GM23338 (cell line): ENCODE measurements around the gene HPS5. TPM values are rescaled to one million over a fixed set of nuclear protein-coding genes. Genes with fewer than 3 reads are reported as not detected.
A peak's percentile ranks its signal among the peaks of the same experiment; 100 is the strongest.

ENCODE experiments used
- ATAC-seq: fragments of 200-7000 bp; cut with Tn5 transposase; 3 replicates; pipeline ENCODE4 v1.9.1; 2020
- DNase-seq: peaks from one replicate; pipeline ENCODE4 v3.0.0-alpha.2; 2015; ENCODE audit warnings: low spot score
- H2AFZ ChIP-seq: fragments of 200-600 bp; sonication (generic); 2 replicates; pipeline ENCODE4 v1.8.0; 2016; ENCODE audit warnings: antibody characterized with exemption, mild to moderate bottlenecking, moderate library complexity
- H3F3A ChIP-seq: fragments of 200-600 bp; sonication (generic); replicated peaks from 2 replicates; pipeline ENCODE4 v1.8.0; 2017; ENCODE audit warnings: antibody characterized with exemption, mixed run types, low read depth
- H3K27ac ChIP-seq: fragments of 200-600 bp; sonication (generic); 2 replicates; pipeline ENCODE4 v1.6.1; 2016; ENCODE audit warnings: low read depth
- H3K27me3 ChIP-seq: fragments of 200-600 bp; sonication (generic); 2 replicates; pipeline ENCODE4 v1.8.0; 2016; ENCODE audit warnings: mild to moderate bottlenecking, mixed run types, moderate library complexity; ENCODE audit not compliant: insufficient read depth
- H3K36me3 ChIP-seq: fragments of 200-600 bp; sonication (generic); 2 replicates; pipeline ENCODE4 v1.8.0; 2016; ENCODE audit warnings: mild to moderate bottlenecking; ENCODE audit not compliant: insufficient read depth
- H3K4me1 ChIP-seq: fragments of 200-600 bp; sonication (generic); 2 replicates; pipeline ENCODE4 v1.8.0; 2016; ENCODE audit warnings: mild to moderate bottlenecking, moderate library complexity; ENCODE audit not compliant: insufficient read depth
- H3K4me2 ChIP-seq: fragments of 200-600 bp; sonication (generic); 2 replicates; pipeline ENCODE4 v1.7.1; 2017; ENCODE audit warnings: mixed run types
- H3K4me3 ChIP-seq: fragments of 200-600 bp; sonication (generic); 2 replicates; pipeline ENCODE4 v1.6.1; 2016; ENCODE audit warnings: mixed run types
- H3K79me2 ChIP-seq: fragments of 200-600 bp; sonication (generic); replicated peaks from 2 replicates; pipeline ENCODE4 v1.8.0; 2017; ENCODE audit warnings: mild to moderate bottlenecking; ENCODE audit not compliant: insufficient read depth
- H3K9me2 ChIP-seq: fragments of 200-600 bp; sonication (generic); 2 replicates; pipeline ENCODE4 v1.8.0; 2017; ENCODE audit not compliant: insufficient read depth
- H4K20me1 ChIP-seq: fragments of 200-600 bp; sonication (generic); replicated peaks from 2 replicates; pipeline ENCODE4 v1.8.0; 2017; ENCODE audit warnings: mild to moderate bottlenecking; ENCODE audit not compliant: insufficient read depth
- H3K27ac Mint-ChIP-seq: 2 replicates; pipeline ENCODE4 v1.8.0; 2020; ENCODE audit warnings: inconsistent platforms, mild to moderate bottlenecking, moderate library complexity, mixed read lengths
- H3K27me3 Mint-ChIP-seq: 3 replicates; pipeline ENCODE4 v1.8.0; 2022; ENCODE audit warnings: low read depth, mild to moderate bottlenecking, moderate library complexity, mixed read lengths, inconsistent platforms; ENCODE audit not compliant: insufficient read depth, poor library complexity
- H3K36me3 Mint-ChIP-seq: 3 replicates; pipeline ENCODE4 v1.8.0; 2021; ENCODE audit warnings: low read depth, mild to moderate bottlenecking, inconsistent platforms, moderate library complexity, mixed read lengths
- H3K4me1 Mint-ChIP-seq: 3 replicates; pipeline ENCODE4 v1.8.0; 2020; ENCODE audit warnings: mild to moderate bottlenecking, inconsistent platforms, mixed read lengths
- H3K4me3 Mint-ChIP-seq: 3 replicates; pipeline ENCODE4 v1.8.0; 2021; ENCODE audit warnings: moderate library complexity, mild to moderate bottlenecking, inconsistent platforms, mixed read lengths
- H3K9me3 Mint-ChIP-seq: 3 replicates; pipeline ENCODE4 v1.8.0; 2020; ENCODE audit warnings: moderate library complexity, mild to moderate bottlenecking, inconsistent platforms, mixed read lengths
- CREB1 ChIP-seq: fragments of 250-450 bp; sonication (Bioruptor Pico); IDR thresholded peaks from 2 replicates; pipeline ENCODE4 v1.5.0; 2020; ENCODE audit warnings: low read depth, mild to moderate bottlenecking, moderate library complexity
- EZH2 ChIP-seq: fragments of 200-600 bp; sonication (generic); IDR thresholded peaks from one replicate; pipeline ENCODE4 v1.8.0; 2017; ENCODE audit warnings: antibody characterized with exemption, mild to moderate bottlenecking, low read depth; ENCODE audit not compliant: unreplicated experiment
- EZH2phosphoT487 ChIP-seq: fragments of 200-600 bp; sonication (generic); IDR thresholded peaks from one replicate; pipeline ENCODE4 v1.8.1; 2018; ENCODE audit warnings: antibody characterized with exemption; ENCODE audit not compliant: unreplicated experiment
- JUNB ChIP-seq: IDR thresholded peaks from one replicate; pipeline ENCODE4 v1.6.1; 2016; ENCODE audit warnings: antibody characterized with exemption; ENCODE audit not compliant: unreplicated experiment
- NANOG ChIP-seq: IDR thresholded peaks from 2 replicates; pipeline ENCODE4 v1.6.1; 2016; ENCODE audit warnings: antibody characterized with exemption, borderline replicate concordance
- POLR2AphosphoS5 ChIP-seq: IDR thresholded peaks from 2 replicates; pipeline ENCODE4 v1.6.1; 2016; ENCODE audit warnings: antibody characterized with exemption, low read depth
- STAT1 ChIP-seq: IDR thresholded peaks from one replicate; pipeline ENCODE4 v1.6.1; 2016; ENCODE audit warnings: antibody characterized with exemption; ENCODE audit not compliant: unreplicated experiment
- ZNF114 ChIP-seq: fragments of 250-450 bp; sonication (Bioruptor Pico); IDR thresholded peaks from 2 replicates; pipeline ENCODE4 v1.5.0; 2020; ENCODE audit warnings: mild to moderate bottlenecking, moderate library complexity
- ZNF331 ChIP-seq: fragments of 250-450 bp; sonication (Bioruptor Pico); IDR thresholded peaks from 2 replicates; pipeline ENCODE4 v1.5.0; 2020; ENCODE audit warnings: low read depth, mild to moderate bottlenecking, moderate library complexity
- polyA plus RNA-seq: library from polyadenylated mRNA; unstranded; fragments of >200 nt; fragmentation: Nextera tagmentation; extraction: Ambion mirVana; gene quantifications from 2 replicates; pipeline ENCODE4 v1.2.1, GENCODE V29; 2016
- total RNA-seq: library from RNA; depleted of rRNA; stranded (reverse); fragments of >200 nt; shearing (Covaris generic); gene quantifications from 2 replicates; pipeline ENCODE4 v1.2.3, GENCODE V29; 2014
- TF ChIP-seq, protein P1 (sequence below): fragments of 250-450 bp; sonication (Bioruptor Pico); IDR thresholded peaks from 2 replicates; pipeline ENCODE4 v1.5.0; 2020; ENCODE audit warnings: mild to moderate bottlenecking, moderate library complexity
- TF ChIP-seq, protein P2 (sequence below), 2 experiments: fragments of 200-600 bp in 1 of 2; sonication (generic) in 1 of 2; conservative IDR thresholded peaks; 2 replicates each; pipeline versions ENCODE4 v1.5.1 to v1.6.1; 2016 to 2017; ENCODE audit warnings: antibody characterized with exemption in 2 of 2, low read depth in 2 of 2, mild to moderate bottlenecking in 2 of 2, moderate library complexity in 1 of 2
- TF ChIP-seq, protein P3 (sequence below): IDR thresholded peaks from 2 replicates; pipeline ENCODE4 v1.6.1; 2016; ENCODE audit warnings: antibody characterized with exemption
- TF ChIP-seq, protein P4 (sequence below): IDR thresholded peaks from one replicate; pipeline ENCODE4 v1.6.1; 2018; ENCODE audit warnings: antibody characterized with exemption; ENCODE audit not compliant: unreplicated experiment

Gene HPS5
- total and polyA plus RNA-seq, 2 experiments from 2014 or later, result 11.5 to 18.6 TPM

DNA sequence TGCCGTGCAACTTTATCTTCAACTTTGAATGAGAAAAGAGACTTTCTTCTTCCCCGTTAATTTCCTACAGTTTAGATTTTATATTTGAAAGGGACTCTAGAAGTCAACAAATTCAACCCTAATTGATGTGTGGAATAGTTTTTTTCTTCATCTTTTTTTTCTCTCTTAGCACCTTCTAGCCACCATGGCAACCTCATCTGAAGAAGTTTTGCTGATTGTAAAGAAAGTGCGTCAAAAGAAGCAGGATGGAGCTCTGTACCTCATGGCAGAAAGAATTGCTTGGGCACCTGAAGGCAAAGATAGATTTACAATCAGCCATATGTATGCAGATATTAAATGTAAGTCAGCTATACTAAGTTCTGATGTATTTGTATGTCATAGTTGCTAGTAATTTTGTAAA is 11.0 kb upstream of the HPS5 start:
- H3K27ac ChIP-seq, result no peak overlapping the region
- H3K4me2 ChIP-seq, result 0 out of 2 replicates have a peak overlapping the region, but pooled peaks have one; percentile 1
- Mint-ChIP-seq H3K27ac (peak overlapping the region; percentile 76; the same call in 1 of the 2 replicates), H3K4me1 (peaks cover 14% of the 10 kb centered on the region), H3K4me3 (no peak overlapping the region), H3K27me3 (no peaks in the 10 kb centered on the region), H3K36me3 (peaks cover 40% of the 10 kb centered on the region), H3K9me3 (no peaks in the 10 kb centered on the region)
- H4K20me1 ChIP-seq, result peaks cover 9% of the 10 kb centered on the region; the same call in 1 of the 2 replicates
- H3F3A ChIP-seq, result no peaks in the 10 kb centered on the region
- H3K4me1 ChIP-seq, result peaks cover 12% of the 10 kb centered on the region; the same call in 1 of the 2 replicates
- H3K9me2 ChIP-seq, result no peaks in the 10 kb centered on the region
- peaks cover 36% of the 10 kb centered on the region for H3K79me2 ChIP-seq
- peaks cover 15% of the 10 kb centered on the region; the same call in 1 of the 2 replicates for H3K36me3 ChIP-seq
- no peaks in the 10 kb centered on the region for H3K27me3 ChIP-seq
- H3K4me3 ChIP-seq, result no peak overlapping the region
- TF ChIP-seq EZH2, result no peak
- no peak for TF ChIP-seq NANOG
- TF ChIP-seq ZNF114 (CRISPR knock-in tag), result no peak
- TF ChIP-seq, protein P1, sequence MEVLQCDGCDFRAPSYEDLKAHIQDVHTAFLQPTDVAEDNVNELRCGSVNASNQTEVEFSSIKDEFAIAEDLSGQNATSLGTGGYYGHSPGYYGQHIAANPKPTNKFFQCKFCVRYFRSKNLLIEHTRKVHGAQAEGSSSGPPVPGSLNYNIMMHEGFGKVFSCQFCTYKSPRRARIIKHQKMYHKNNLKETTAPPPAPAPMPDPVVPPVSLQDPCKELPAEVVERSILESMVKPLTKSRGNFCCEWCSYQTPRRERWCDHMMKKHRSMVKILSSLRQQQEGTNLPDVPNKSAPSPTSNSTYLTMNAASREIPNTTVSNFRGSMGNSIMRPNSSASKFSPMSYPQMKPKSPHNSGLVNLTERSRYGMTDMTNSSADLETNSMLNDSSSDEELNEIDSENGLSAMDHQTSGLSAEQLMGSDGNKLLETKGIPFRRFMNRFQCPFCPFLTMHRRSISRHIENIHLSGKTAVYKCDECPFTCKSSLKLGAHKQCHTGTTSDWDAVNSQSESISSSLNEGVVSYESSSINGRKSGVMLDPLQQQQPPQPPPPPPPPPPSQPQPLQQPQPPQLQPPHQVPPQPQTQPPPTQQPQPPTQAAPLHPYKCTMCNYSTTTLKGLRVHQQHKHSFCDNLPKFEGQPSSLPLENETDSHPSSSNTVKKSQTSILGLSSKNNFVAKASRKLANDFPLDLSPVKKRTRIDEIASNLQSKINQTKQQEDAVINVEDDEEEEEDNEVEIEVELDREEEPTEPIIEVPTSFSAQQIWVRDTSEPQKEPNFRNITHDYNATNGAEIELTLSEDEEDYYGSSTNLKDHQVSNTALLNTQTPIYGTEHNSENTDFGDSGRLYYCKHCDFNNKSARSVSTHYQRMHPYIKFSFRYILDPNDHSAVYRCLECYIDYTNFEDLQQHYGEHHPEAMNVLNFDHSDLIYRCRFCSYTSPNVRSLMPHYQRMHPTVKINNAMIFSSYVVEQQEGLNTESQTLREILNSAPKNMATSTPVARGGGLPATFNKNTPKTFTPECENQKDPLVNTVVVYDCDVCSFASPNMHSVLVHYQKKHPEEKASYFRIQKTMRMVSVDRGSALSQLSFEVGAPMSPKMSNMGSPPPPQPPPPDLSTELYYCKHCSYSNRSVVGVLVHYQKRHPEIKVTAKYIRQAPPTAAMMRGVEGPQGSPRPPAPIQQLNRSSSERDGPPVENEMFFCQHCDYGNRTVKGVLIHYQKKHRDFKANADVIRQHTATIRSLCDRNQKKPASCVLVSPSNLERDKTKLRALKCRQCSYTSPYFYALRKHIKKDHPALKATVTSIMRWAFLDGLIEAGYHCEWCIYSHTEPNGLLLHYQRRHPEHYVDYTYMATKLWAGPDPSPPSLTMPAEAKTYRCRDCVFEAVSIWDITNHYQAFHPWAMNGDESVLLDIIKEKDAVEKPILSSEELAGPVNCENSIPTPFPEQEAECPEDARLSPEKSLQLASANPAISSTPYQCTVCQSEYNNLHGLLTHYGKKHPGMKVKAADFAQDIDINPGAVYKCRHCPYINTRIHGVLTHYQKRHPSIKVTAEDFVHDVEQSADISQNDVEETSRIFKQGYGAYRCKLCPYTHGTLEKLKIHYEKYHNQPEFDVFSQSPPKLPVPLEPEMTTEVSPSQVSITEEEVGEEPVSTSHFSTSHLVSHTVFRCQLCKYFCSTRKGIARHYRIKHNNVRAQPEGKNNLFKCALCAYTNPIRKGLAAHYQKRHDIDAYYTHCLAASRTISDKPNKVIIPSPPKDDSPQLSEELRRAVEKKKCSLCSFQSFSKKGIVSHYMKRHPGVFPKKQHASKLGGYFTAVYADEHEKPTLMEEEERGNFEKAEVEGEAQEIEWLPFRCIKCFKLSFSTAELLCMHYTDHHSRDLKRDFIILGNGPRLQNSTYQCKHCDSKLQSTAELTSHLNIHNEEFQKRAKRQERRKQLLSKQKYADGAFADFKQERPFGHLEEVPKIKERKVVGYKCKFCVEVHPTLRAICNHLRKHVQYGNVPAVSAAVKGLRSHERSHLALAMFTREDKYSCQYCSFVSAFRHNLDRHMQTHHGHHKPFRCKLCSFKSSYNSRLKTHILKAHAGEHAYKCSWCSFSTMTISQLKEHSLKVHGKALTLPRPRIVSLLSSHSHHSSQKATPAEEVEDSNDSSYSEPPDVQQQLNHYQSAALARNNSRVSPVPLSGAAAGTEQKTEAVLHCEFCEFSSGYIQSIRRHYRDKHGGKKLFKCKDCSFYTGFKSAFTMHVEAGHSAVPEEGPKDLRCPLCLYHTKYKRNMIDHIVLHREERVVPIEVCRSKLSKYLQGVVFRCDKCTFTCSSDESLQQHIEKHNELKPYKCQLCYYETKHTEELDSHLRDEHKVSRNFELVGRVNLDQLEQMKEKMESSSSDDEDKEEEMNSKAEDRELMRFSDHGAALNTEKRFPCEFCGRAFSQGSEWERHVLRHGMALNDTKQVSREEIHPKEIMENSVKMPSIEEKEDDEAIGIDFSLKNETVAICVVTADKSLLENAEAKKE (CRISPR knock-in tag), result no peak
- TF ChIP-seq, protein P2, sequence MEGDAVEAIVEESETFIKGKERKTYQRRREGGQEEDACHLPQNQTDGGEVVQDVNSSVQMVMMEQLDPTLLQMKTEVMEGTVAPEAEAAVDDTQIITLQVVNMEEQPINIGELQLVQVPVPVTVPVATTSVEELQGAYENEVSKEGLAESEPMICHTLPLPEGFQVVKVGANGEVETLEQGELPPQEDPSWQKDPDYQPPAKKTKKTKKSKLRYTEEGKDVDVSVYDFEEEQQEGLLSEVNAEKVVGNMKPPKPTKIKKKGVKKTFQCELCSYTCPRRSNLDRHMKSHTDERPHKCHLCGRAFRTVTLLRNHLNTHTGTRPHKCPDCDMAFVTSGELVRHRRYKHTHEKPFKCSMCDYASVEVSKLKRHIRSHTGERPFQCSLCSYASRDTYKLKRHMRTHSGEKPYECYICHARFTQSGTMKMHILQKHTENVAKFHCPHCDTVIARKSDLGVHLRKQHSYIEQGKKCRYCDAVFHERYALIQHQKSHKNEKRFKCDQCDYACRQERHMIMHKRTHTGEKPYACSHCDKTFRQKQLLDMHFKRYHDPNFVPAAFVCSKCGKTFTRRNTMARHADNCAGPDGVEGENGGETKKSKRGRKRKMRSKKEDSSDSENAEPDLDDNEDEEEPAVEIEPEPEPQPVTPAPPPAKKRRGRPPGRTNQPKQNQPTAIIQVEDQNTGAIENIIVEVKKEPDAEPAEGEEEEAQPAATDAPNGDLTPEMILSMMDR (conservative IDR thresholded peaks at IDR 0.05; ENCODE audit: low read depth in 2 of 2), result no peak
- no peak for TF ChIP-seq STAT1
- no peak for TF ChIP-seq JUNB
- TF ChIP-seq CREB1 (CRISPR knock-in tag), result no peak
- TF ChIP-seq, protein P3, sequence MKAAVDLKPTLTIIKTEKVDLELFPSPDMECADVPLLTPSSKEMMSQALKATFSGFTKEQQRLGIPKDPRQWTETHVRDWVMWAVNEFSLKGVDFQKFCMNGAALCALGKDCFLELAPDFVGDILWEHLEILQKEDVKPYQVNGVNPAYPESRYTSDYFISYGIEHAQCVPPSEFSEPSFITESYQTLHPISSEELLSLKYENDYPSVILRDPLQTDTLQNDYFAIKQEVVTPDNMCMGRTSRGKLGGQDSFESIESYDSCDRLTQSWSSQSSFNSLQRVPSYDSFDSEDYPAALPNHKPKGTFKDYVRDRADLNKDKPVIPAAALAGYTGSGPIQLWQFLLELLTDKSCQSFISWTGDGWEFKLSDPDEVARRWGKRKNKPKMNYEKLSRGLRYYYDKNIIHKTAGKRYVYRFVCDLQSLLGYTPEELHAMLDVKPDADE, result no peak
- no peak for TF ChIP-seq POLR2AphosphoS5
- TF ChIP-seq EZH2phosphoT487, result no peak
- TF ChIP-seq ZNF331 (CRISPR knock-in tag), result no peak
- TF ChIP-seq, protein P4, sequence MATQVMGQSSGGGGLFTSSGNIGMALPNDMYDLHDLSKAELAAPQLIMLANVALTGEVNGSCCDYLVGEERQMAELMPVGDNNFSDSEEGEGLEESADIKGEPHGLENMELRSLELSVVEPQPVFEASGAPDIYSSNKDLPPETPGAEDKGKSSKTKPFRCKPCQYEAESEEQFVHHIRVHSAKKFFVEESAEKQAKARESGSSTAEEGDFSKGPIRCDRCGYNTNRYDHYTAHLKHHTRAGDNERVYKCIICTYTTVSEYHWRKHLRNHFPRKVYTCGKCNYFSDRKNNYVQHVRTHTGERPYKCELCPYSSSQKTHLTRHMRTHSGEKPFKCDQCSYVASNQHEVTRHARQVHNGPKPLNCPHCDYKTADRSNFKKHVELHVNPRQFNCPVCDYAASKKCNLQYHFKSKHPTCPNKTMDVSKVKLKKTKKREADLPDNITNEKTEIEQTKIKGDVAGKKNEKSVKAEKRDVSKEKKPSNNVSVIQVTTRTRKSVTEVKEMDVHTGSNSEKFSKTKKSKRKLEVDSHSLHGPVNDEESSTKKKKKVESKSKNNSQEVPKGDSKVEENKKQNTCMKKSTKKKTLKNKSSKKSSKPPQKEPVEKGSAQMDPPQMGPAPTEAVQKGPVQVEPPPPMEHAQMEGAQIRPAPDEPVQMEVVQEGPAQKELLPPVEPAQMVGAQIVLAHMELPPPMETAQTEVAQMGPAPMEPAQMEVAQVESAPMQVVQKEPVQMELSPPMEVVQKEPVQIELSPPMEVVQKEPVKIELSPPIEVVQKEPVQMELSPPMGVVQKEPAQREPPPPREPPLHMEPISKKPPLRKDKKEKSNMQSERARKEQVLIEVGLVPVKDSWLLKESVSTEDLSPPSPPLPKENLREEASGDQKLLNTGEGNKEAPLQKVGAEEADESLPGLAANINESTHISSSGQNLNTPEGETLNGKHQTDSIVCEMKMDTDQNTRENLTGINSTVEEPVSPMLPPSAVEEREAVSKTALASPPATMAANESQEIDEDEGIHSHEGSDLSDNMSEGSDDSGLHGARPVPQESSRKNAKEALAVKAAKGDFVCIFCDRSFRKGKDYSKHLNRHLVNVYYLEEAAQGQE, result no peak
- DNase-seq (no peak), ATAC-seq (no peak)
- H2AFZ ChIP-seq, result no peak overlapping the region
